GM13976 (cell line): ENCODE results near the gene RHEB.
A peak's percentile ranks its signal among the peaks of the same experiment; 100 is the strongest.
"Not testable (repeated sequence)": the region's sequence is repeated elsewhere in the genome, so short reads cannot be mapped to it uniquely, and the experiment has no call there.

Source experiments
- DNase-seq: peaks from one replicate; pipeline ENCODE4 v3.0.0; 2012; ENCODE audit warnings: low spot score
- CTCF ChIP-seq: IDR thresholded peaks from 2 replicates; pipeline ENCODE4 v1.5.1; 2012; ENCODE audit warnings: borderline replicate concordance, mild to moderate bottlenecking; ENCODE audit not compliant: insufficient read depth; ENCODE audit errors: extremely low read depth, missing control alignments, control extremely low read depth
- in situ Hi-C: fragments of 300-500 bp; cut with MboI; formaldehyde crosslinking; loops from one replicate; pipeline ENCODE4 v1.12.0; 2022; ENCODE audit warnings: low sequenced_read_pairs, mixed read lengths, inconsistent platforms; ENCODE audit not compliant: unreplicated experiment

RHEB gene

GRCh38 chr7:151529842-151530241 is 10.1 kb upstream of the RHEB start:
- TF ChIP-seq CTCF, result no peak
- no peak for DNase-seq
- in situ Hi-C loops, result no loop called here

- TF ChIP-seq CTCF, result no peak
- no peak for DNase-seq
- in situ Hi-C loops, result no loop called here
These were observed 5.2 kb upstream of the RHEB start for GRCh38 chr7:151524845-151525244.

GRCh38 chr7:151524331-151524730 is 4.6 kb upstream of the RHEB start:
- in situ Hi-C loops, result no loop called here
- no peak for DNase-seq
- TF ChIP-seq CTCF, result no peak

GRCh38 chr7:151520419-151521261 is 945 bp upstream of the RHEB start:
- in situ Hi-C loops, result no loop called here
- TF ChIP-seq CTCF, result no peak
- DNase-seq, result peak; percentile 44

- TF ChIP-seq CTCF, result peak; percentile 31
- in situ Hi-C loops, result not testable (repeated sequence)
- peak; percentile 68 for DNase-seq
These were observed 539 bp downstream of the RHEB start for GRCh38 chr7:151518947-151519764.

GRCh38 chr7:151518105-151518946 is 1.4 kb downstream of the RHEB start:
- in situ Hi-C loops, result no loop called here
- DNase-seq, result no peak
- TF ChIP-seq CTCF, result no peak
